ENCODE results near the gene KASH5.

KASH5 gene

DNA sequence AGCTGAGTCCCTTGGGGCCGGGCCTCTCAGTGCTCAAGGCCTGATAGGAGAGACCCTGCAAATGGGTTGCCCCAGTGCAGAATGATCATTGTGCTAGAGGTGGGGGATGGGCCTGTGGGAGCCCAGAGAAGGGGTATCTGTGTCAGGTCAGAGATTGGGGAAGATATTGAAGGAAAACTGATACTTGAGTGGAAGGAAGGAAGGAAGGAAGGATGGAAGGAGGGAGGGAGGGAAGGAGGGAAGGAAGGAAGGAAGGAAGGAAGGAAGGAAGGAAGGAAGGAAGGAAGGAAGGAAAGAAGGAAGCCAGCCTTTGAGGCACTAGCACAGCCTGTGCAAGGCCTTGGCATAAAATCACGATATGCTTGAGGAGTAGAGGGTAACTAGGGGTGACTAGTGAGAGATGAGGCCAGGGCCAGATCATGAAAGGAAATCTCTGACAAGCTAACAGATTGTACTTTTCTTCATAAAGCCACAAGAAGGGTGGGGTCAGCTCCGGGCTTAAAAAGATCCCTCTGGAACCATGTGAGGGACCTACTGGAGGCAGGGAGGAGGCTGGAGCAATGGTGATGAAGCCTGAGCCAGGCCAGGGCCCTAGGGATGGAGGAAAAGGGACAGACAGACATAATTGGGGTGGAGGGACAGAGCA, 23.8 kb downstream of the KASH5 start:
- Histone ChIP-seq H3K9me3 (ENCODE audit: insufficient read depth, low read length) (no peaks in the 10 kb centered on the region), H3K4me3 (ENCODE audit: insufficient read length, low read depth) (no peak overlapping the region), H3K36me3 (ENCODE audit: insufficient read depth, insufficient read length, low read length) (no peaks in the 10 kb centered on the region), H3K4me1 (ENCODE audit: insufficient read depth, insufficient read length) (peaks cover 21% of the 10 kb centered on the region), H3K9ac (ENCODE audit: insufficient read length, low read depth) (no peak overlapping the region), H3K27me3 (ENCODE audit: insufficient read depth, insufficient read length) (no peaks in the 10 kb centered on the region)
- TF ChIP-seq SUZ12 (IDR thresholded peaks at IDR 0.05; ENCODE audit: extremely low read depth, insufficient read depth, insufficient read length) (no peak), ZNF274 (IDR thresholded peaks at IDR 0.05; ENCODE audit: low read depth, low read length) (no peak), YY1 (IDR thresholded peaks at IDR 0.05; ENCODE audit: insufficient read depth, insufficient read length) (no peak)
- DNase-seq (ENCODE audit: low read depth, low spot score): no peak

GRCh38 chr19:49413348-49413747, 25.3 kb downstream of the KASH5 start:
- Histone ChIP-seq H3K4me1 (ENCODE audit: insufficient read depth, insufficient read length) (peaks cover 25% of the 10 kb centered on the region), H3K27me3 (ENCODE audit: insufficient read depth, insufficient read length) (no peaks in the 10 kb centered on the region), H3K36me3 (ENCODE audit: insufficient read depth, insufficient read length, low read length) (no peaks in the 10 kb centered on the region), H3K9me3 (ENCODE audit: insufficient read depth, low read length) (no peaks in the 10 kb centered on the region), H3K9ac (ENCODE audit: insufficient read length, low read depth) (no peak overlapping the region), H3K4me3 (ENCODE audit: insufficient read length, low read depth) (no peak overlapping the region)
- TF ChIP-seq YY1 (IDR thresholded peaks at IDR 0.05; ENCODE audit: insufficient read depth, insufficient read length): no peak
- TF ChIP-seq SUZ12 (IDR thresholded peaks at IDR 0.05; ENCODE audit: extremely low read depth, insufficient read depth, insufficient read length): no peak
- no peak for TF ChIP-seq ZNF274 (IDR thresholded peaks at IDR 0.05; ENCODE audit: low read depth, low read length)
- DNase-seq (ENCODE audit: low read depth, low spot score): no peak

GRCh38 chr19:49414256-49414655, 26.2 kb downstream of the KASH5 start:
- H3K9ac ChIP-seq (ENCODE audit: insufficient read length, low read depth): no peak overlapping the region
- DNase-seq (ENCODE audit: low read depth, low spot score): no peak
- peaks cover 21% of the 10 kb centered on the region for H3K4me1 ChIP-seq (ENCODE audit: insufficient read depth, insufficient read length)
- H3K27me3 ChIP-seq (ENCODE audit: insufficient read depth, insufficient read length): no peaks in the 10 kb centered on the region
- H3K36me3 ChIP-seq (ENCODE audit: insufficient read depth, insufficient read length, low read length): no peaks in the 10 kb centered on the region
- no peak overlapping the region for H3K4me3 ChIP-seq (ENCODE audit: insufficient read length, low read depth)
- no peak for TF ChIP-seq SUZ12 (IDR thresholded peaks at IDR 0.05; ENCODE audit: extremely low read depth, insufficient read depth, insufficient read length)
- no peak for TF ChIP-seq ZNF274 (IDR thresholded peaks at IDR 0.05; ENCODE audit: low read depth, low read length)
- no peak for TF ChIP-seq YY1 (IDR thresholded peaks at IDR 0.05; ENCODE audit: insufficient read depth, insufficient read length)
- H3K9me3 ChIP-seq (ENCODE audit: insufficient read depth, low read length): no peaks in the 10 kb centered on the region

- Histone ChIP-seq H3K9me3 (ENCODE audit: insufficient read depth, low read length) (no peaks in the 10 kb centered on the region), H3K4me3 (ENCODE audit: insufficient read length, low read depth) (no peak overlapping the region), H3K9ac (ENCODE audit: insufficient read length, low read depth) (peak overlapping the region; percentile 15), H3K4me1 (ENCODE audit: insufficient read depth, insufficient read length) (peaks cover 22% of the 10 kb centered on the region), H3K27me3 (ENCODE audit: insufficient read depth, insufficient read length) (no peaks in the 10 kb centered on the region), H3K36me3 (ENCODE audit: insufficient read depth, insufficient read length, low read length) (no peaks in the 10 kb centered on the region)
- TF ChIP-seq ZNF274 (IDR thresholded peaks at IDR 0.05; ENCODE audit: low read depth, low read length) (no peak), SUZ12 (IDR thresholded peaks at IDR 0.05; ENCODE audit: extremely low read depth, insufficient read depth, insufficient read length) (no peak), YY1 (IDR thresholded peaks at IDR 0.05; ENCODE audit: insufficient read depth, insufficient read length) (no peak)
- no peak for DNase-seq (ENCODE audit: low read depth, low spot score)
Observed at GRCh38 chr19:49415102-49415809, 27.2 kb downstream of the KASH5 start.

DNA sequence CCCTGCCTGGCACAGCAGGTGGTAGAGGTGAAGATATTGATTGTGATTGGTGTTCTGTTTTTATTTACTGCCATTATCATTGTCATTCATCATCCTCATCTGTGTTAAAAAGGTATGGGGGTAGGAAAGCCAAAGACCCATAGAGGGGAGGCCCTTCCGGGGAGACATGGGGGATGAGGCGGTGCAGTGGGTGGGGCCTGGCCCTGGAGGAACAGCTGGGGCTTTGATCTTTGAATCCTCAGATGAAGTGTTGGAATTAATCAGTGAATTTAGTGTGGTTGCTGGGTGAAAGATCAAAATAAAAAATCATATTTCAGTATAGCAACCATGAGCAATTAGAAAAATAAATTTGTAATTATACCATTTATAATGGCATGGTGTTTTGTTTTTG, 27.8 kb downstream of the KASH5 start:
- Histone ChIP-seq H3K4me1 (ENCODE audit: insufficient read depth, insufficient read length) (peaks cover 25% of the 10 kb centered on the region), H3K9ac (ENCODE audit: insufficient read length, low read depth) (peak overlapping the region; percentile 15), H3K36me3 (ENCODE audit: insufficient read depth, insufficient read length, low read length) (no peaks in the 10 kb centered on the region), H3K4me3 (ENCODE audit: insufficient read length, low read depth) (no peak overlapping the region), H3K27me3 (ENCODE audit: insufficient read depth, insufficient read length) (no peaks in the 10 kb centered on the region), H3K9me3 (ENCODE audit: insufficient read depth, low read length) (no peaks in the 10 kb centered on the region)
- TF ChIP-seq YY1 (IDR thresholded peaks at IDR 0.05; ENCODE audit: insufficient read depth, insufficient read length) (no peak), ZNF274 (IDR thresholded peaks at IDR 0.05; ENCODE audit: low read depth, low read length) (no peak), SUZ12 (IDR thresholded peaks at IDR 0.05; ENCODE audit: extremely low read depth, insufficient read depth, insufficient read length) (no peak)
- DNase-seq (ENCODE audit: low read depth, low spot score): no peak

- Histone ChIP-seq H3K4me1 (ENCODE audit: insufficient read depth, insufficient read length) (peaks cover 25% of the 10 kb centered on the region), H3K9ac (ENCODE audit: insufficient read length, low read depth) (peak overlapping the region; percentile 42), H3K36me3 (ENCODE audit: insufficient read depth, insufficient read length, low read length) (no peaks in the 10 kb centered on the region), H3K9me3 (ENCODE audit: insufficient read depth, low read length) (no peaks in the 10 kb centered on the region), H3K4me3 (ENCODE audit: insufficient read length, low read depth) (no peak overlapping the region), H3K27me3 (ENCODE audit: insufficient read depth, insufficient read length) (peaks cover 11% of the 10 kb centered on the region)
- no peak for DNase-seq (ENCODE audit: low read depth, low spot score)
- TF ChIP-seq ZNF274 (IDR thresholded peaks at IDR 0.05; ENCODE audit: low read depth, low read length): no peak
Observed at GRCh38 chr19:49417088-49417487, 29.0 kb downstream of the KASH5 start.

GRCh38 chr19:49418511-49418910, 30.5 kb downstream of the KASH5 start:
- Histone ChIP-seq H3K9ac (ENCODE audit: insufficient read length, low read depth) (no peak overlapping the region), H3K27me3 (ENCODE audit: insufficient read depth, insufficient read length) (peaks cover 25% of the 10 kb centered on the region), H3K9me3 (ENCODE audit: insufficient read depth, low read length) (no peaks in the 10 kb centered on the region), H3K4me1 (ENCODE audit: insufficient read depth, insufficient read length) (peaks cover 20% of the 10 kb centered on the region), H3K4me3 (ENCODE audit: insufficient read length, low read depth) (no peak overlapping the region), H3K36me3 (ENCODE audit: insufficient read depth, insufficient read length, low read length) (no peaks in the 10 kb centered on the region)
- TF ChIP-seq YY1 (IDR thresholded peaks at IDR 0.05; ENCODE audit: insufficient read depth, insufficient read length): no peak
- TF ChIP-seq ZNF274 (IDR thresholded peaks at IDR 0.05; ENCODE audit: low read depth, low read length): no peak
- no peak for TF ChIP-seq SUZ12 (IDR thresholded peaks at IDR 0.05; ENCODE audit: extremely low read depth, insufficient read depth, insufficient read length)
- no peak for DNase-seq (ENCODE audit: low read depth, low spot score)

Measured in NT2/D1 (cell line).